ENCODE measurements around the gene ZRANB2.

ZRANB2 gene

GRCh38 chr1:71087060-71087459 lies 6.2 kb upstream of the ZRANB2 start:
- no peak for DNase-seq (ENCODE audit: low spot score in 2 of 2)
- H3K27me3 Mint-ChIP-seq: peaks cover 6% of the 10 kb centered on the region
- H3K27ac Mint-ChIP-seq: no peak overlapping the region
- peaks cover 10% of the 10 kb centered on the region for H3K36me3 Mint-ChIP-seq
- H3K4me1 Mint-ChIP-seq: no peaks in the 10 kb centered on the region
- H3K4me3 Mint-ChIP-seq: no peak overlapping the region
- no peaks in the 10 kb centered on the region for H3K9me3 Mint-ChIP-seq
- no peak for ATAC-seq (ENCODE audit: low read depth)

- Mint-ChIP-seq H3K36me3 (peaks cover 12% of the 10 kb centered on the region), H3K9me3 (peaks cover 2% of the 10 kb centered on the region), H3K27ac (no peak overlapping the region), H3K4me1 (peaks cover 6% of the 10 kb centered on the region), H3K4me3 (no peak overlapping the region), H3K27me3 (peaks cover 6% of the 10 kb centered on the region)
- DNase-seq (ENCODE audit: low spot score in 2 of 2) (no peak), ATAC-seq (ENCODE audit: low read depth) (no peak)
Measured at GRCh38 chr1:71086331-71086730, 5.5 kb upstream of the ZRANB2 start.

GRCh38 chr1:71083271-71083670 lies 2.4 kb upstream of the ZRANB2 start:
- H3K9me3 Mint-ChIP-seq: peaks cover 2% of the 10 kb centered on the region
- H3K4me3 Mint-ChIP-seq: no peak overlapping the region
- peaks cover 17% of the 10 kb centered on the region for H3K36me3 Mint-ChIP-seq
- peaks cover 6% of the 10 kb centered on the region for H3K27me3 Mint-ChIP-seq
- H3K27ac Mint-ChIP-seq: no peak overlapping the region
- H3K4me1 Mint-ChIP-seq: peaks cover 15% of the 10 kb centered on the region
- no peak for DNase-seq (ENCODE audit: low spot score in 2 of 2)
- no peak for ATAC-seq (ENCODE audit: low read depth)

GRCh38 chr1:71081697-71082080 lies 854 bp upstream of the ZRANB2 start:
- peaks cover 20% of the 10 kb centered on the region for H3K36me3 Mint-ChIP-seq
- DNase-seq (ENCODE audit: low spot score in 2 of 2) (no peak), ATAC-seq (ENCODE audit: low read depth) (no peak)
- H3K27me3 Mint-ChIP-seq: peaks cover 6% of the 10 kb centered on the region
- peak overlapping the region; percentile 100 for H3K27ac Mint-ChIP-seq
- peak overlapping the region; percentile 74 for H3K4me3 Mint-ChIP-seq
- peaks cover 2% of the 10 kb centered on the region for H3K9me3 Mint-ChIP-seq
- peaks cover 15% of the 10 kb centered on the region for H3K4me1 Mint-ChIP-seq

- Mint-ChIP-seq H3K4me1 (peaks cover 18% of the 10 kb centered on the region), H3K27ac (peak overlapping the region; percentile 100), H3K36me3 (peaks cover 28% of the 10 kb centered on the region), H3K4me3 (peak overlapping the region; percentile 97), H3K9me3 (peaks cover 2% of the 10 kb centered on the region), H3K27me3 (peaks cover 2% of the 10 kb centered on the region)
- DNase-seq (ENCODE audit: low spot score in 2 of 2): peak; percentile 2 to 11
- ATAC-seq (ENCODE audit: low read depth): peak; percentile 8
Measured at GRCh38 chr1:71080230-71080738, 551 bp downstream of the ZRANB2 start.

GRCh38 chr1:71074681-71075080 lies 6.2 kb downstream of the ZRANB2 start:
- H3K27ac Mint-ChIP-seq: no peak overlapping the region
- H3K27me3 Mint-ChIP-seq: no peaks in the 10 kb centered on the region

GRCh38 chr1:71072273-71072672 lies 8.6 kb downstream of the ZRANB2 start:
- DNase-seq (ENCODE audit: low spot score in 2 of 2) (no peak), ATAC-seq (ENCODE audit: low read depth) (no peak)
- Mint-ChIP-seq H3K27ac (no peak overlapping the region), H3K27me3 (no peaks in the 10 kb centered on the region), H3K36me3 (peaks cover 38% of the 10 kb centered on the region), H3K9me3 (no peaks in the 10 kb centered on the region), H3K4me3 (no peak overlapping the region), H3K4me1 (peaks cover 5% of the 10 kb centered on the region)

More at GRCh38 chr1:71074681-71075080, 6.2 kb downstream of the ZRANB2 start:
- Mint-ChIP-seq H3K9me3 (no peaks in the 10 kb centered on the region), H3K36me3 (peaks cover 37% of the 10 kb centered on the region), H3K4me3 (no peak overlapping the region), H3K4me1 (peaks cover 12% of the 10 kb centered on the region)
- no peak for ATAC-seq (ENCODE audit: low read depth)
- no peak for DNase-seq (ENCODE audit: low spot score in 2 of 2)

GRCh38 chr1:71071720-71072119 lies 9.1 kb downstream of the ZRANB2 start:
- Mint-ChIP-seq H3K4me1 (peaks cover 5% of the 10 kb centered on the region), H3K27ac (no peak overlapping the region), H3K27me3 (no peaks in the 10 kb centered on the region), H3K9me3 (no peaks in the 10 kb centered on the region), H3K36me3 (peaks cover 38% of the 10 kb centered on the region), H3K4me3 (no peak overlapping the region)
- ATAC-seq (ENCODE audit: low read depth): no peak
- no peak for DNase-seq (ENCODE audit: low spot score in 2 of 2)

GRCh38 chr1:71068325-71069240 lies 12.3 kb downstream of the ZRANB2 start:
- no peaks in the 10 kb centered on the region for H3K4me1 Mint-ChIP-seq
- H3K27me3 Mint-ChIP-seq: no peaks in the 10 kb centered on the region
- H3K9me3 Mint-ChIP-seq: no peaks in the 10 kb centered on the region
- ATAC-seq (ENCODE audit: low read depth): no peak
- H3K36me3 Mint-ChIP-seq: peaks cover 29% of the 10 kb centered on the region
- no peak overlapping the region for H3K27ac Mint-ChIP-seq
- H3K4me3 Mint-ChIP-seq: no peak overlapping the region
- no peak for DNase-seq (ENCODE audit: low spot score in 2 of 2)

GRCh38 chr1:71054791-71055190 lies 26.0 kb downstream of the ZRANB2 start:
- H3K27me3 Mint-ChIP-seq: peaks cover 5% of the 10 kb centered on the region
- DNase-seq (ENCODE audit: low spot score in 2 of 2) (no peak), ATAC-seq (ENCODE audit: low read depth) (no peak)
- no peaks in the 10 kb centered on the region for H3K9me3 Mint-ChIP-seq
- H3K4me3 Mint-ChIP-seq: no peak overlapping the region
- peaks cover 4% of the 10 kb centered on the region for H3K36me3 Mint-ChIP-seq
- no peak overlapping the region for H3K27ac Mint-ChIP-seq
- peaks cover 2% of the 10 kb centered on the region for H3K4me1 Mint-ChIP-seq

GRCh38 chr1:71054281-71054731 lies 26.5 kb downstream of the ZRANB2 start:
- H3K9me3 Mint-ChIP-seq: no peaks in the 10 kb centered on the region
- H3K4me1 Mint-ChIP-seq: peaks cover 2% of the 10 kb centered on the region
- H3K27me3 Mint-ChIP-seq: peaks cover 6% of the 10 kb centered on the region
- peaks cover 2% of the 10 kb centered on the region for H3K36me3 Mint-ChIP-seq
- ATAC-seq (ENCODE audit: low read depth): no peak
- H3K27ac Mint-ChIP-seq: no peak overlapping the region
- DNase-seq (ENCODE audit: low spot score in 2 of 2): no peak
- H3K4me3 Mint-ChIP-seq: no peak overlapping the region

- Mint-ChIP-seq H3K27me3 (peaks cover 6% of the 10 kb centered on the region), H3K36me3 (no peaks in the 10 kb centered on the region), H3K9me3 (no peaks in the 10 kb centered on the region), H3K4me1 (peaks cover 2% of the 10 kb centered on the region), H3K27ac (no peak overlapping the region), H3K4me3 (no peak overlapping the region)
- DNase-seq (ENCODE audit: low spot score in 2 of 2) (no peak), ATAC-seq (ENCODE audit: low read depth) (no peak)
Measured at GRCh38 chr1:71053758-71054157, 27.1 kb downstream of the ZRANB2 start.

- H3K36me3 Mint-ChIP-seq: no peaks in the 10 kb centered on the region
- peaks cover 6% of the 10 kb centered on the region for H3K27me3 Mint-ChIP-seq
- no peak overlapping the region for H3K4me3 Mint-ChIP-seq
- DNase-seq (ENCODE audit: low spot score in 2 of 2) (no peak), ATAC-seq (ENCODE audit: low read depth) (no peak)
- peaks cover 3% of the 10 kb centered on the region for H3K4me1 Mint-ChIP-seq
- no peak overlapping the region for H3K27ac Mint-ChIP-seq
- no peaks in the 10 kb centered on the region for H3K9me3 Mint-ChIP-seq
Measured at GRCh38 chr1:71053146-71053545, 27.7 kb downstream of the ZRANB2 start.

- Mint-ChIP-seq H3K4me1 (peaks cover 10% of the 10 kb centered on the region), H3K27ac (no peak overlapping the region), H3K36me3 (no peaks in the 10 kb centered on the region), H3K27me3 (peaks cover 22% of the 10 kb centered on the region), H3K9me3 (no peaks in the 10 kb centered on the region), H3K4me3 (no peak overlapping the region)
- DNase-seq (ENCODE audit: low spot score in 2 of 2) (peak in 1 of 2 donors; percentile 25), ATAC-seq (ENCODE audit: low read depth) (peak; percentile 59)
Measured at GRCh38 chr1:71049951-71050598, 30.8 kb downstream of the ZRANB2 start.
